ENCODE measurements around the gene NUDT22.

The NUDT22 gene

DNA sequence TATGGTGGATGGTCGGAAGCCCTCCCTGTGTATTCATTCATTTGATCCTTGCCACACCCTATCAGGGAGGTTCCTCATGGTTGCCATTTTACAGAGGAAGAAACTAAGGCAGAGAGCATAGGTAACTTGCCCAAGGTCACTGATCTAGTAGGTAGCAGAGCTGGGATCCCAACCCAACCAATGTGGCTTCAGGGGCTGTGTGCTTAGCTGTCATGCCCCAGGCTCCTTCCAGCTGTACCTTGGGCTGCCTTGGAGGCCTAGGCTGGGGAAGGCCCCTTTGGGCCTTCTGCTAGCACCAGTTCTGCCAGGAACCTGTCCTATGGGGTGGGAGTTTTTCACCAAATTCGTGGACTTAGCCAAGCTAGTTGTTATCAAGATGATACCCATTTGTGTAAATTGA lies 49.8 kb downstream of the NUDT22 start:
- Histone ChIP-seq H3K79me2 (ENCODE audit: insufficient read depth, low read length) (no peaks in the 10 kb centered on the region; the same call in 1 of the 2 replicates), H3K4me1 (ENCODE audit: insufficient read depth, low read length, poor library complexity, severe bottlenecking) (peaks cover 14% of the 10 kb centered on the region), H3K36me3 (ENCODE audit: insufficient read depth, low read length) (no peaks in the 10 kb centered on the region), H4K20me1 (ENCODE audit: insufficient read depth, low read length, poor library complexity, severe bottlenecking) (no peaks in the 10 kb centered on the region), H3K9me2 (replicated peaks; ENCODE audit: low read depth, low read length) (no peaks in the 10 kb centered on the region), H3K27me3 (ENCODE audit: insufficient read depth, low read length, poor library complexity, severe bottlenecking) (no peaks in the 10 kb centered on the region), H3K4me3 (ENCODE audit: low read length, poor library complexity, severe bottlenecking) (no peak overlapping the region), H2AFZ (ENCODE audit: low read length) (no peak overlapping the region), H3K9me3 (ENCODE audit: insufficient read depth, low read depth, low read length) (no peaks in the 10 kb centered on the region), H3K9ac (ENCODE audit: low read depth, low read length, poor library complexity, severe bottlenecking) (no peak overlapping the region), H3F3A (ENCODE audit: low read depth) (no peaks in the 10 kb centered on the region), H3K4me2 (ENCODE audit: low read depth, low read length, poor library complexity, severe bottlenecking) (no peak overlapping the region)
- TF ChIP-seq, protein P1, sequence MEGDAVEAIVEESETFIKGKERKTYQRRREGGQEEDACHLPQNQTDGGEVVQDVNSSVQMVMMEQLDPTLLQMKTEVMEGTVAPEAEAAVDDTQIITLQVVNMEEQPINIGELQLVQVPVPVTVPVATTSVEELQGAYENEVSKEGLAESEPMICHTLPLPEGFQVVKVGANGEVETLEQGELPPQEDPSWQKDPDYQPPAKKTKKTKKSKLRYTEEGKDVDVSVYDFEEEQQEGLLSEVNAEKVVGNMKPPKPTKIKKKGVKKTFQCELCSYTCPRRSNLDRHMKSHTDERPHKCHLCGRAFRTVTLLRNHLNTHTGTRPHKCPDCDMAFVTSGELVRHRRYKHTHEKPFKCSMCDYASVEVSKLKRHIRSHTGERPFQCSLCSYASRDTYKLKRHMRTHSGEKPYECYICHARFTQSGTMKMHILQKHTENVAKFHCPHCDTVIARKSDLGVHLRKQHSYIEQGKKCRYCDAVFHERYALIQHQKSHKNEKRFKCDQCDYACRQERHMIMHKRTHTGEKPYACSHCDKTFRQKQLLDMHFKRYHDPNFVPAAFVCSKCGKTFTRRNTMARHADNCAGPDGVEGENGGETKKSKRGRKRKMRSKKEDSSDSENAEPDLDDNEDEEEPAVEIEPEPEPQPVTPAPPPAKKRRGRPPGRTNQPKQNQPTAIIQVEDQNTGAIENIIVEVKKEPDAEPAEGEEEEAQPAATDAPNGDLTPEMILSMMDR (conservative IDR thresholded peaks at IDR 0.05; ENCODE audit: low read length), result no peak

DNA sequence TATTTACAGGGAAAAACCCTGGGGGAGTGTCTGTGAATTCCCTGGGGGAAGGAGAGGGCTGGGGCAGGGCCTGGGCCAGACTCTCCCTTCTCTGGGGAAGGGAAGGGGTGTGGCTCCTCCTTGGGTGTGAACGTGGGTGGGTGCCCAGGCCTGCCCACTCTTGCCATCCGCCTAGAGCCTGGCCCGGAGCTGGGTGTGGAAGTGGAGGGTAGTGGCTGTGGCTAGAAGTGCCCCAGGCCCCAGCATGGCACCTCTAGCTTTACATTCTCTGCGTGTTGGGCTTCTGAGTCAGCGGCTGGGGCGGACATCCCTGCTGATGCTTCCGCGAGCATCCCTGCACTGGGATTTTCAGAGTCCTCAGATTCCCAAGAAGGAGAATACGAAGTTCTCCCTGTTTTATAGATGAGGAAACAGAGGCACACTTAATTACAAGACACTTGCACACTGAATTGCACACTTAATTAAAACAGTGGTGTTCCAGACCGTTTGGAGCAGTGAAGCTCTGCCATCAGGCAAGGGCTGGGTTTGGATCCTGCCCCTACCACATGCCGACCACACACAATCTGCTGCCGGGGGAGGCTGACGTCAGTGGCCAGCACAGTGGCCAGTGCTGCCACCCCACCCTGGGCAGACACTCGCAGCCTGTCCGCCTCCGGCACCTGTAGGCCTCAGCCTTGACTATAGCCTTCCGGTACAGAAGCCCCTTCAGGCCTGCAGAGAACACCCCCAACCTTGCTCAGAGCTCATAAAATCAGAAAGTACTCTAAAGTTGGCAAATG lies 50.8 kb downstream of the NUDT22 start:
- Histone ChIP-seq H3K9ac (ENCODE audit: low read depth, low read length, poor library complexity, severe bottlenecking) (no peak overlapping the region), H3K9me3 (ENCODE audit: insufficient read depth, low read depth, low read length) (no peaks in the 10 kb centered on the region), H3K27me3 (ENCODE audit: insufficient read depth, low read length, poor library complexity, severe bottlenecking) (no peaks in the 10 kb centered on the region), H3K36me3 (ENCODE audit: insufficient read depth, low read length) (no peaks in the 10 kb centered on the region), H3K4me2 (ENCODE audit: low read depth, low read length, poor library complexity, severe bottlenecking) (no peak overlapping the region), H3K4me1 (ENCODE audit: insufficient read depth, low read length, poor library complexity, severe bottlenecking) (peaks cover 9% of the 10 kb centered on the region), H2AFZ (ENCODE audit: low read length) (no peak overlapping the region), H4K20me1 (ENCODE audit: insufficient read depth, low read length, poor library complexity, severe bottlenecking) (no peaks in the 10 kb centered on the region), H3F3A (ENCODE audit: low read depth) (no peaks in the 10 kb centered on the region), H3K4me3 (ENCODE audit: low read length, poor library complexity, severe bottlenecking) (no peak overlapping the region), H3K9me2 (replicated peaks; ENCODE audit: low read depth, low read length) (no peaks in the 10 kb centered on the region), H3K79me2 (ENCODE audit: insufficient read depth, low read length) (no peaks in the 10 kb centered on the region; the same call in 1 of the 2 replicates)
- no peak for TF ChIP-seq EZH2phosphoT487 (IDR thresholded peaks at IDR 0.05; ENCODE audit: borderline replicate concordance)
- TF ChIP-seq, protein P1 (conservative IDR thresholded peaks at IDR 0.05; ENCODE audit: low read length), result no peak

DNA sequence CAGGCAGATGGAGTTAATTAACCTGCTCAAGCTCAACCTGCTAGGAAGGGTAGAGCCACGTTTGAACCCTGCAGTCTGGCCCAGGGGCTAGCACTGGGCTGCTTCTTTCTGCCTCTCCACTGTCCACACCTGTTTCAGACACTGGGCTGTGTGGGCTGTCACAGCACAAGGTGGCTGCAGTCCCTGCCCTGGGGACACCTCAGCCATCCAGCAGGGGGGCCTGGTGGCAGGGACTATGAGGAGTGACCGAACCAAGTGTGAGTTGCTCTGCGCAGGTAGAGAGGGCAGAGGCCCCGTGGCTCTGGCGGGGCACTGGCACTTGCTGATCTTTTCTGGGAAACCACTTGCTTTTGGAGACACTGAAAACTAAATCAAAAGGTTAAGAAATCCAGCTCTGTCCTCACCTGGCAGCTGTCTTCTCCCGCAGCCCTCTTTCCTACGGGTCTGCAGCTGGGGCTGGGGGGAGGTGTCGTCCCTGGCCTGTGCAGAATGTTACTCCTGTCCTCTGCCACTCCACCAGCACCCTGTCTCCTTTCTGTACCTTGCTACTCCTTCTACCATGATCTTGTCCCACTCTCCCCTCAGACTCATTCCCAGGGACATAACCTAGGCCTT lies 52.6 kb downstream of the NUDT22 start:
- peaks cover under 1% of the 10 kb centered on the region for H3K4me1 ChIP-seq (ENCODE audit: insufficient read depth, low read length, poor library complexity, severe bottlenecking)
- H4K20me1 ChIP-seq (ENCODE audit: insufficient read depth, low read length, poor library complexity, severe bottlenecking), result no peaks in the 10 kb centered on the region
- H3K79me2 ChIP-seq (ENCODE audit: insufficient read depth, low read length), result peaks cover 4% of the 10 kb centered on the region; the same call in 1 of the 2 replicates
- H3K9me2 ChIP-seq (replicated peaks; ENCODE audit: low read depth, low read length), result no peaks in the 10 kb centered on the region
- H3K27me3 ChIP-seq (ENCODE audit: insufficient read depth, low read length, poor library complexity, severe bottlenecking), result no peaks in the 10 kb centered on the region
- no peak overlapping the region for H2AFZ ChIP-seq (ENCODE audit: low read length)
- no peak overlapping the region for H3K9ac ChIP-seq (ENCODE audit: low read depth, low read length, poor library complexity, severe bottlenecking)
- H3F3A ChIP-seq (ENCODE audit: low read depth), result no peaks in the 10 kb centered on the region
- H3K4me2 ChIP-seq (ENCODE audit: low read depth, low read length, poor library complexity, severe bottlenecking), result no peak overlapping the region
- H3K36me3 ChIP-seq (ENCODE audit: insufficient read depth, low read length), result no peaks in the 10 kb centered on the region
- TF ChIP-seq, protein P1 (conservative IDR thresholded peaks at IDR 0.05; ENCODE audit: low read length), result no peak
- TF ChIP-seq EZH2phosphoT487 (IDR thresholded peaks at IDR 0.05; ENCODE audit: borderline replicate concordance), result no peak
- no peak overlapping the region for H3K4me3 ChIP-seq (ENCODE audit: low read length, poor library complexity, severe bottlenecking)
- H3K9me3 ChIP-seq (ENCODE audit: insufficient read depth, low read depth, low read length), result no peaks in the 10 kb centered on the region

Data from Loucy (cell line).